NK-92 treated with Interleukin-12 subunit alpha and Interleukin-12 subunit beta, amount 100 ng/mL, for 24 hours (cell line): ENCODE measurements around the gene NEFH.
"Not testable (repeated sequence)": the region's sequence is repeated elsewhere in the genome, so short reads cannot be mapped to it uniquely, and the experiment has no call there.

Experiments used
- DNase-seq: peaks from one replicate; lab custom pipeline; 2025; lab: John Stamatoyannopoulos, UW

Gene NEFH

GRCh38 chr22:29461263-29461662, 18.8 kb upstream of the NEFH start:
- no peak for DNase-seq

DNA sequence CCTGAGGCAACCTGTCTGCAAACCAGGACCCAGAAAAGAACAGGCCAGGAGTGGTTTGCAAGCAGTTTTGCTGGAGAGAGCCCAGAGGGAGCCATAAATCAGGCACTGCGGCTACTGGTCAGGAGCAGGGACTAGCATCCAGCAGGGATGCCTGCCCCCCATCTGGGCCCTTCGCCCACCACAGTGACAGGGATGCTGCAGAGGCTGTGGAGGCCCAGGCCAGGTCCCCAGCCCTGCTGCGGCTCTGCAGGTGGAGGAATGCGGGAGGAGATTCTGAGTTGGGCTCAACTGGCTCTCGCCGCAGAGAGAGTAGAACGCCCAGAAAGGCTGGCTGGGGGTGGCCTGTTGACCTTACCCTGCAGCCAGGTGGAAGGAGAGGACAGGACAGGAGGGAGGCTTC, 16.4 kb upstream of the NEFH start:
- DNase-seq, result no peak

DNA sequence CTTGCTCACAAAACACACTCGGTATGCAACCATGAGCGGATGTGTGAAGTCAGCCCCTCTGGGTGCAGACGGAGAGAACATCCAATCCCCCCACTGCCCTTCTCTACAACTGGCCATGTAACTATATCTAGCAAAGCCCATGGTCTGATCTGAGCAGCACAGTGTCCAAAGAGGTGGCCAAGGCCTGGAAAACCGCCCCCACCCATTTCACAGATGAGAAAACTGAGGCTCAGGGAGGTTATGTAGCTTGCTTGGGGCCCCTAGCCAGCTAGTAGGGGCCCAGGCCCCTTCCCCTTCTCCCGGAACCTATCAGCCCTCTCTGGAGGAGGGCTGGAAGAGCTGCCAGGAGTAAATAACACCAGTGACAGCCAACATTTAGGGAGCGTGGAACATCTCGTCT, 15.4 kb upstream of the NEFH start:
- DNase-seq, result no peak

- no peak for DNase-seq
Measured at GRCh38 chr22:29469755-29470154, 10.3 kb upstream of the NEFH start.

- no peak for DNase-seq
Measured at GRCh38 chr22:29470159-29470855, 9.7 kb upstream of the NEFH start.

DNA sequence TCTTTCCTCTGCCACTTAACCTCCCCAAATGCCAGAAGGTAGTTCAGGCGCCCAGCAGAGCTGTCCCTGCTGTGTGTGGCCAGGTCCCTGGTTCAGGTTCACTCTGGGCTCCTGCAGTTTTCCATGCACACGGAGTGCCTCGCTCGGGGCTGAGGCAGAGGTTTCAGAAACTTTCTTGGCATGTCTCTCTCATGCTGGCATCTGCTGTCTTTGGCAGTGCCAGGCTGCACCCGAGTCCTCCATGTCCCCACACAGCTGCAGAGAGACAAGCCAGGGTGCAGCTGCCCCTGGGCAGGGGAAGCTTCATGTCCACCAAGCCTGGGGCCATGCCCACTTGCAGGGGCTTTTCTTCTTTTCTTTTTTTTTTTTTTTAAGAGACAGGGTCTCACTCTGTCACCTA, 7.0 kb upstream of the NEFH start:
- DNase-seq, result no peak

DNA sequence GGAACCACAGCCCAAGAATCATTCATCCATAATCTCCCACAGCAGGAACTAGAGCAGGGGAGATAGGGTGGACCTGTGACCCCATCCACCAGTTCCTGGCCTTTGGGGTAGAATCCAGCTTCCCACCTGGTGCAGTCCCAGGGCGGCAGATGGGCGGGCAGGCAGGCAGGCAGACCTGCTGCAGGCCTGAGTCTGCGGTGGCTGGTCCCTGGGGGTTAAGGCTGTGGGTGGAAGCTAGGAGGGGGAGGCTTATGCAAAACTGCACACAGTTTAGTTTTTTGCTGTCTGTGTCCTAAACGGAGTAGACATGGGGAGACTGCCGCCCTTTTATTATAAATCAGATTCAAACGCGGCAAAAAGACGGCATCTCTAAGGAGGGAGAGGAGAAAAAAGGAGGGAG, 4.5 kb upstream of the NEFH start:
- no peak for DNase-seq

- no peak for DNase-seq
Measured at GRCh38 chr22:29476116-29476515, 3.9 kb upstream of the NEFH start.

GRCh38 chr22:29477723-29478318, 2.2 kb upstream of the NEFH start:
- DNase-seq, result no peak

GRCh38 chr22:29478326-29479276, 1.4 kb upstream of the NEFH start:
- DNase-seq, result no peak

DNA sequence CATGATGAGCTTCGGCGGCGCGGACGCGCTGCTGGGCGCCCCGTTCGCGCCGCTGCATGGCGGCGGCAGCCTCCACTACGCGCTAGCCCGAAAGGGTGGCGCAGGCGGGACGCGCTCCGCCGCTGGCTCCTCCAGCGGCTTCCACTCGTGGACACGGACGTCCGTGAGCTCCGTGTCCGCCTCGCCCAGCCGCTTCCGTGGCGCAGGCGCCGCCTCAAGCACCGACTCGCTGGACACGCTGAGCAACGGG, 169 bp downstream of the NEFH start:
- no peak for DNase-seq

GRCh38 chr22:29480512-29481264, 670 bp downstream of the NEFH start:
- DNase-seq, result no peak

DNA sequence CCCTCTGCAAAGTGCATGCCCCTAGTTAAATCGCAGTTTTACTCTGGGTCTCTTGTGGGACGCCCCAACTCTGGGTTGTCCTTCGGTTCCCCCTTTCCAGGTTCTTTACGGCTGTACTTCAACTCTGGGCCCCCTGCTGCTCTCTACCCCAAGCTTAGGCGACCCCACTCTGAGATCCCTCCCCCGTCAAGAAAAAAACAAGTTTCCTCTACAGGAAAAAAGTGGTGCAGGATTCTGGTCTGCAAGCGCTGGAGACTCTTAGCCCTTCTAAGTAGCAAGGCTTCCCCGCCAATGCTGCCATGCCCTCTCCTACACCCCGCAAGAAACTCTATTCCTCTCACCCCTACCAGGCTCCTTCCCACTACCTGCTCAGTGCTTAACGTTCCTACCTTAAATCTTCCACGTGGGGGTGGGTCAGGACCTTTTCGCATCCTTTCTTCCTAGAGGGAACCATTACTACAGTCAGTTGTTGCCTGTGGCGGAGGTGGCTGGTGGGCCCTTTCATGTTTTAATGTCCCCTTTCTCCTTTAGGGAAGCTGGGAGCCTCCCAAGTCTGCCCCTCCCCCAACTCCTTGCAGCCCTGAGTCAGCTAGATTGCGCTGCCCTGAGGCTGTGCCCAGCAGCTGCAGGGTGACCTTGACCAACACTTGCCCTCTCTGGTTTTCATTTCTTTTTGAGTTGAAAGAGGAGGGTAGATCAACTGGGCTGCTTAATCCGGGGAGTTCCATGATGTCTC, 1.4 kb downstream of the NEFH start:
- no peak for DNase-seq

GRCh38 chr22:29482253-29482652, 2.2 kb downstream of the NEFH start:
- no peak for DNase-seq

- no peak for DNase-seq
Measured at GRCh38 chr22:29482726-29483125, 2.7 kb downstream of the NEFH start.

GRCh38 chr22:29483254-29483653, 3.2 kb downstream of the NEFH start:
- no peak for DNase-seq

DNA sequence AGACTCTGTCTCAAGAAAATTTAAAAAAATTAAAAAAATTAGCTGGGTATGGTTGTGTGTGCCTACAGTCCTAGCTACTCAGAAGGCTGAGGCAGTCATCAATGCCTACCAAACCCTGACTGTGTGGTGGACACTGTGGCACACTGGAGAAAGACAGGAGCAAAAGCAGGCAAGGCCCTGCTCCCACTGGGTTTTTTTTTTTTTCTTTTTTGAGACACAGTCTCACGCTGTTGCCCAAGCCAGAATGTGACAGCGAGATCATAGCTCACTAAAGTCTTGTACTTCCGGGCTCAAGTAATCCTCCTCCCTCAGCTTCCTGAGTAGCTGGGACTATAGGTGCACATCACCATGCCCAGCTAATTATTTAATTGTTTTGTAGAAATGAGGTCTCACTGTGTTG, 4.6 kb downstream of the NEFH start:
- no peak for DNase-seq

- no peak for DNase-seq
Measured at GRCh38 chr22:29485448-29485847, 5.4 kb downstream of the NEFH start.

GRCh38 chr22:29487426-29487986, 7.5 kb downstream of the NEFH start:
- no peak for DNase-seq

- DNase-seq, result not testable (repeated sequence)
Measured at GRCh38 chr22:29489127-29489780, 9.2 kb downstream of the NEFH start.

GRCh38 chr22:29491012-29491411, 11.0 kb downstream of the NEFH start:
- DNase-seq, result no peak
